Measurements from ENCODE around the gene LY6G6D.

DNA sequence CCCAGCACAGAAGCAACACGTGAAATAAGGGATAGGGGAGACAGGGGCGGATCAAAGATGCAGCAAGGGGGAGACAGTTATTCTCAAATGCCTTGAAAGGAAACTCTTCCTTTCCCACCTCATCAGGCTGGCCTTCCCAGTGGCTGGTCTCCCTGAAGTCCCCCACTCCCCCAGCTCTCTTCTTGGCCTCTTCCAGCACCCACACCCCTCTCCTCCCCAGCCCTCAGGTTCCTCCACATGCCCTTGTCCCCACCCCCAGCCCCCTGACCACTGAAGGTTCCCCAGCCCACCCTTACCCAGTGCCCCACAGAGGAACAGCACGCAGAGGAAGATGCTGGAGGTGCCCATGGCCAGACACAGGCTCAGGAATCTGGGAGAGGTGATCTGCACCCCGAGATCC, 1.7 kb upstream of the LY6G6D start:
- TF ChIP-seq, protein P1, sequence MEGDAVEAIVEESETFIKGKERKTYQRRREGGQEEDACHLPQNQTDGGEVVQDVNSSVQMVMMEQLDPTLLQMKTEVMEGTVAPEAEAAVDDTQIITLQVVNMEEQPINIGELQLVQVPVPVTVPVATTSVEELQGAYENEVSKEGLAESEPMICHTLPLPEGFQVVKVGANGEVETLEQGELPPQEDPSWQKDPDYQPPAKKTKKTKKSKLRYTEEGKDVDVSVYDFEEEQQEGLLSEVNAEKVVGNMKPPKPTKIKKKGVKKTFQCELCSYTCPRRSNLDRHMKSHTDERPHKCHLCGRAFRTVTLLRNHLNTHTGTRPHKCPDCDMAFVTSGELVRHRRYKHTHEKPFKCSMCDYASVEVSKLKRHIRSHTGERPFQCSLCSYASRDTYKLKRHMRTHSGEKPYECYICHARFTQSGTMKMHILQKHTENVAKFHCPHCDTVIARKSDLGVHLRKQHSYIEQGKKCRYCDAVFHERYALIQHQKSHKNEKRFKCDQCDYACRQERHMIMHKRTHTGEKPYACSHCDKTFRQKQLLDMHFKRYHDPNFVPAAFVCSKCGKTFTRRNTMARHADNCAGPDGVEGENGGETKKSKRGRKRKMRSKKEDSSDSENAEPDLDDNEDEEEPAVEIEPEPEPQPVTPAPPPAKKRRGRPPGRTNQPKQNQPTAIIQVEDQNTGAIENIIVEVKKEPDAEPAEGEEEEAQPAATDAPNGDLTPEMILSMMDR (IDR thresholded peaks at IDR 0.05; ENCODE audit: low read length), result no peak
- TF ChIP-seq EZH2phosphoT487 (IDR thresholded peaks at IDR 0.05; ENCODE audit: low read length), result no peak
